Measurements from ENCODE around the gene CAPN2. TPM values are rescaled to one million over a fixed set of nuclear protein-coding genes. Genes with fewer than 3 reads are reported as not detected.
A peak's percentile ranks its signal among the peaks of the same experiment; 100 is the strongest.

CAPN2 gene
- total RNA-seq, 1 experiment from 2014 or later, result 198 TPM

DNA sequence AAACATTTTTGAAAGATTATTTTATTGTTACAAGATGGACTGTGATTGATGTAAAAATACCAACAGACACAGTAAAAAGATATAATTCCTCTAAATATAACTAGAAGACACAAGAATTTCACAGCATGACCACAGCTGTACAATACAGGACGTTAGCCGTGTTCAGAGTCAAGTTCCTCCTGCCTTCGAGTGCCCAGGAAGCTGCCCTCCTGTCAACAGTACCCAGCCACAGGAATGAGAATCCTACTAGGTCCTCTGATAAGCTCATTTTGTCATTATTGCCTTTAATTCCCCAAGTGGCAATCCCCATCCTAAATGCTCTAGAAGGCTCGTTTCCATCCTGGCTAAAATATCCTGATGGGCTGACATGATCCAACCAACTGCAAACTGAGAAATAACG lies 16.4 kb upstream of the CAPN2 start:
- no peaks in the 10 kb centered on the region for H3K27me3 ChIP-seq
- no peak for DNase-seq
- no peak overlapping the region for H3K4me3 ChIP-seq
- H3K36me3 ChIP-seq, result no peaks in the 10 kb centered on the region
- H3K9me3 ChIP-seq, result no peaks in the 10 kb centered on the region

GRCh38 chr1:223700388-223700918 lies 11.9 kb upstream of the CAPN2 start:
- Histone ChIP-seq H3K9me3 (no peaks in the 10 kb centered on the region), H3K36me3 (no peaks in the 10 kb centered on the region), H3K27me3 (no peaks in the 10 kb centered on the region), H3K4me3 (no peak overlapping the region)
- DNase-seq, result no peak

DNA sequence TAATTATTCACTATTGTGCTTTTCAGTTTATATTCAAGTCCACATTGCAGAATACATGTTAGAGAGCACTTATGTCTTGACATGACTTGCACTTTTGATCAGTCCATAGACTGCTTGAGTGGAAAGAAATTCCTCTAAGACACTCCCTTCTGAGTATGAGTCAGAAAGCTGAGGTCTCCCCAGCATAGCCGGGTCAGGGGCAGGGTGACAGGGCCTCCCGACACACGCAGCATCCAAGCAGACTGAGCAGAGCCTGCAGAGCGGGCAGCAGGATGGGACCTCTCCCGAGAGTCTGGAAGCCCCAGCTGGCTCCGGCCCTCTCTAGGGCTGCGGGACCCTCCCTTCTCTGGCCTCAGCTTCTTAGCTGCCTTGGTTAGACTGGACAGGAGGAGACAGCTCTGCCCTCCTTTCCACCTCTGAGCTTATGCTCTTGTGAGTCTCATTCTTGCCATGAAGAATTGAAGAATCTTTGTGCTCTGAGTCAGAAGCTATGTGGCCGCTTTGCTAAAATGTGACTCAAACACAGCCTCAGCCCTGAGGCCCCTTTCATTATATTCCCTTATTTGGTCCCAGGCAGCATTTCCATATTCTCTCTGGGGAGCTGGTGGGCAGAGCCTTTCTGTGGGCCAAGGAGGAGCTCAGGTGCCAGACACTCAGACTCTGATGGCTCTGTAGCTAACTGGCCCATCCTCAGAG lies 11.2 kb upstream of the CAPN2 start:
- DNase-seq, result peak; percentile 90
- H3K4me3 ChIP-seq, result no peak overlapping the region
- H3K27me3 ChIP-seq, result no peaks in the 10 kb centered on the region
- H3K9me3 ChIP-seq, result no peaks in the 10 kb centered on the region
- no peaks in the 10 kb centered on the region for H3K36me3 ChIP-seq

DNA sequence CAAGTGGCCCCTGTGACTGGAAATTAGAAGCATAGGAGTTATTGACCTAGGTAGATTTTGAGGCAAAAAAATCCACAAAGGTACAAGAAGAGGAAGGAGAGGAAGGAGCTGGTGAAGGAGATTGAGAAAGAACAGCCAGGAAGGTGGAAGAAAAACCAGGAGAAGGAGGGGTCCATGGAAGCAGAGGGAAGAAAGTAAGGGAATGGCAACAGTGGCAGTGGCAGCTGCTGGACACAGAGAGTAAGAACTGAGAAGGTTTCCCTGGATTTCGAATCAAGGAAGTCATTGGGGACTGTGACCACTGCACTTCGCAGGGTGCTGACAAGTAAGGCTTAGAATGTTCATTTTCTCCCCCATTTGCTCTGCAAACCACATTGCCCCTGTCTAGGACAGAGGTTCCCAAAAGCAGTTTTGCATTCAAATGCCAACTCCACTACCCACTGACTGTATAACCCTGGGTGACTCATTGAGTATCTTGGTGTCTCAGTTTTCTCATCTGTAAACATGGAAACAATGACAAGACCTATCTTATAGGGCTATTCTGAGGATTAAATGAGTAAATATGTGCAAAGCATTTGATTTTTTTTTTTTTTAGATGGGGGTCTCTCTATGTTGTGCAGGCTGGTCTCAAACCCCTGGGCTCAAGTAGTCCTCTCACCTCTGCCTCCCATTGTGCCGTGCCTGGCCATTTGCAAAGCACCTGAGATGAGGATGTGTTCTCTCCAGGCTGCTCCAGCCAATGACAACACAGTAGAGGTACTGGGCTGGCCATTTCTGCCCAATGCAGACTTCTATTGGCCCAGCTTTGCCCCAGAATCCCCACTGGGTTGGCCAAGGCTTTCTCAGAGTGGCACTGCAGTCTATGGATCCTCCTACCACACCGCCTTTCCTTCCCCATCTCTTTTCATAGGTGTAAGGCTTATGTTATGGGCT lies 9.3 kb upstream of the CAPN2 start:
- Histone ChIP-seq H3K4me3 (no peak overlapping the region), H3K9me3 (no peaks in the 10 kb centered on the region), H3K27me3 (no peaks in the 10 kb centered on the region), H3K36me3 (no peaks in the 10 kb centered on the region)
- peak; percentile 52 for DNase-seq

GRCh38 chr1:223703668-223704013 lies 8.7 kb upstream of the CAPN2 start:
- H3K27me3 ChIP-seq, result no peaks in the 10 kb centered on the region
- DNase-seq, result no peak
- no peaks in the 10 kb centered on the region for H3K9me3 ChIP-seq
- no peak overlapping the region for H3K4me3 ChIP-seq
- H3K36me3 ChIP-seq, result no peaks in the 10 kb centered on the region

DNA sequence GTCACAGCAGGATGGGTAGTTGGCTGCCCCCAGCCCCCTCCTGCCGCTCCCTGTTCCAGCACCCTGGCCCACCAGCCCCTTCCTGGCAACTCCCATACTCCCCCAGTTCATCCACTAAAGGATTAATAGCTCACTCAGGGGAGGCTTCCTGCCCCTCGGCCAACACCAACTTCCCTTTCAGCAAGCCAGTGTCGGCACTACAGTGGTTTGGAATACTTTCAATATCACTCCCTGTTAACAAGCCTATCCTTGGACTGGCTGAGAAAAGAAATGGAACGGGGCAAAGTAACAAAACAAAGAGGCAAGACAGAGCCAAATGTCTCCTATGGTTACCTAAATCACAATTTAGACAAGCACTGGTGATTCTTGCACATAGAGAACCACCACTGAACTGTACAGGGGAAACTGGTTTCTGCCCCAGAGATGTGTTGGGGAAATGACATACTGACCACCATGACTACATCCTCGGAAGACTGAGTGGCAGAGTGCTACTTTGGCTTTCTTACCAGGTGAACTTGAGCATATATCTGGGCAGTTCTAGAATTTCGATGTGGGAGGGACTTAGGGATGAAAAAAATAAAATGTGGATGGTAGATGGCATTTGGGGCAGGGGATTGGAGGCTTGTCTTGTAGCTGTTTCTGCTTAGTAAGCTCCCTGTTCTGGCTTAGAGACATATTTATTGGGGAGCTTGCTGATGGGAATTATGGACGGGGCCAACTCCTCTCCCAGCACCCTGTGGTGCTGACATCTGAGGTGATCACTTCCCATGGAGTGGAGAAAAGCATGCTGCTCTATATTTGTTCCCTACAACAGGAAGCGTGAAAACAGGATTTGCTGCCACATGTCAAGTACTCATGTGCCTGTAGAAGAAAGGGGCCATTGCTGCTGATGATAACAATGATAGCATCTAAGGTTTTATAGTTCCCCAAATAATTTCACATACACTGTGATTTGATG lies 7.1 kb upstream of the CAPN2 start:
- H3K4me3 ChIP-seq, result no peak overlapping the region
- H3K27me3 ChIP-seq, result no peaks in the 10 kb centered on the region
- no peaks in the 10 kb centered on the region for H3K9me3 ChIP-seq
- DNase-seq, result peak; percentile 61
- no peaks in the 10 kb centered on the region for H3K36me3 ChIP-seq

- H3K9me3 ChIP-seq, result no peaks in the 10 kb centered on the region
- DNase-seq, result peak; percentile 84
- no peak overlapping the region for H3K4me3 ChIP-seq
- H3K27me3 ChIP-seq, result no peaks in the 10 kb centered on the region
- no peaks in the 10 kb centered on the region for H3K36me3 ChIP-seq
These were observed 6.0 kb upstream of the CAPN2 start for GRCh38 chr1:223706077-223706973.

DNA sequence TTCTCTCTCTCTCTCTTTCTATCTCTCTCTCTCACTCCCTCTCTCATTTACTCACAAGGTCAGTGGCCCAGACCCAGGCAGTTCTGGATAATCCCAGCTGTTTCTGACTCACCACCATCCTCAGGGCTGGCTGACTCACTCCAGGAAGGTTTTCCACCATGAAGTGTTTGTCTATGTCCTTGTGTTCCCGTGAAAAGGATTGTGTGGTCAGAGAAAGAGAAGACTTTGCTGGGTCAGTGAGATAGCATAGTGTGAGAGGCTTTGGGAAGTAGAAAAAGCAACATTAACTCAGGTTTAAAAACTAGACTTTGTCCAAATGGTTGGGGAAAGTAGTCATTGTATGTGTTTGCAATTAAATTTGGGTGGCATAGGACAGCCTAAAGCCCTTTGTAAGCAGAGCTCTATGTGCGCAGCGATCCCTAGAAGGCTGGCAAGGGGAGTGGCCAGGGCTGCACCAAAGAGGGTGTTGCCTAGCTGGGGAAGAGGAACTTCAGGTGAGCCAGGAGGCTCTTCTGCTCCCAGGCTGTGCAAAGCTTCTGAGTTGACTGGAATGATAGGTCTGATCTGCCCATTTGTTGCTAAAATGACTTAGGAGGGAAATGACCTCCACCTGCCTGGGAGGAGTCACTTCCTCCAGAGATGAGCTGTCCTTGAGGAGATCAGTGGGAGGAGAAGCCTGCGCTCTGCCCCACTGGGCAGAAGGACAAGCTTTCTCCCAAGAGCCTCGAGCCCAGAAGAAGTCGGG lies 4.9 kb upstream of the CAPN2 start:
- no peaks in the 10 kb centered on the region for H3K27me3 ChIP-seq
- peak; percentile 96 for DNase-seq
- H3K36me3 ChIP-seq, result no peaks in the 10 kb centered on the region
- H3K9me3 ChIP-seq, result no peaks in the 10 kb centered on the region
- peak overlapping the region; percentile 6; the same call in 1 of the 2 replicates for H3K4me3 ChIP-seq

GRCh38 chr1:223708001-223708359 lies 4.4 kb upstream of the CAPN2 start:
- peak overlapping the region; percentile 6 for H3K4me3 ChIP-seq

GRCh38 chr1:223708651-223709268 lies 3.6 kb upstream of the CAPN2 start:
- DNase-seq, result no peak
- H3K36me3 ChIP-seq, result peaks cover 9% of the 10 kb centered on the region
- no peak overlapping the region for H3K4me3 ChIP-seq
- no peaks in the 10 kb centered on the region for H3K9me3 ChIP-seq
- no peaks in the 10 kb centered on the region for H3K27me3 ChIP-seq

More at GRCh38 chr1:223708001-223708359, 4.4 kb upstream of the CAPN2 start:
- H3K36me3 ChIP-seq, result peaks cover under 1% of the 10 kb centered on the region
- peak; percentile 49 for DNase-seq
- no peaks in the 10 kb centered on the region for H3K27me3 ChIP-seq
- H3K9me3 ChIP-seq, result no peaks in the 10 kb centered on the region

GRCh38 chr1:223709598-223709997 lies 2.7 kb upstream of the CAPN2 start:
- Histone ChIP-seq H3K36me3 (peaks cover 14% of the 10 kb centered on the region), H3K4me3 (no peak overlapping the region), H3K27me3 (no peaks in the 10 kb centered on the region), H3K9me3 (no peaks in the 10 kb centered on the region)
- no peak for DNase-seq

DNA sequence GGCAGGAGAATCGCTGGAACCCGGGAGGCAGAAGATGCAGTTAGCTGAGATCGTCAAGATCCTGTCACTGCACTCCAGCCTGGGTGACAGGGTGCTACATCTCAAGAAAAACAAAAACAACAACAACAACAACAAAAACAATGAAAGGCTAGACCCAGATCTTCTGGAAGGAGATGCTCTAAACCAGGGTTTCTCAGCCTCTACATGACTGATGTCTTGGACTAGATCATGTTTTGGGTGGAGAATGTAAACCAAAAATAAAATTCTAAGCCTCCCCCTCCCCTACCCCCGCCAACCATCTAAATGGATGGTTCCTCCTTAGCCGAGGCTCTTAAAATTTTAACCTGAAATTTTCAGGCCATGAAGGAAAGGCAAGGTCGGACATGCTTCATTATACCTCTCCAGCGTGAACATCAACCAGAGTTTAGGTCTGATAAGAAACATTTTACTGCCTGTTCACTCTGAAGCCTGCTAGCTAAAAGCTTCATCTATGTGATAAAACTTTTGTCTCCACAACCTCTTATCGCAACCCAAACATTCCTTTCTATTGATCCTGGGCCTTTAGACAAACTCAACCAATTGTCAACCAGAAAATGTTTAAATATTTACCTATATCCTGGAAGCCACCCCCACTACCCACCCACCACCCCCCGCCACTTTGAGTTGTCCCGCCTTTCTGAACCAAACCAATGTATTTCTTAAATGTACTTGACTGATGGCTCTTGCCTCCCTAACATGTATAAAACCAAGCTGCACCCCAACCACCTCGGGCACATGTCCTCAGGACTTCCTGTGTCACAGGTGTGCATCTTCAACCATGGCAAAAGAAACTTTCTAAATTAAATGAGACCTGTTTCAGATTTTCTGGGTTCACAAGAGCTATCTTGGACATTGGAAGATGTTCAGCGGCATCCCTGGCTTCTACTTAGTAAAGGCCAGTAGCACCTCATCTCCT lies 1.9 kb upstream of the CAPN2 start:
- Histone ChIP-seq H3K36me3 (peaks cover 15% of the 10 kb centered on the region), H3K4me3 (no peak overlapping the region), H3K27me3 (no peaks in the 10 kb centered on the region), H3K9me3 (no peaks in the 10 kb centered on the region)
- DNase-seq, result no peak

DNA sequence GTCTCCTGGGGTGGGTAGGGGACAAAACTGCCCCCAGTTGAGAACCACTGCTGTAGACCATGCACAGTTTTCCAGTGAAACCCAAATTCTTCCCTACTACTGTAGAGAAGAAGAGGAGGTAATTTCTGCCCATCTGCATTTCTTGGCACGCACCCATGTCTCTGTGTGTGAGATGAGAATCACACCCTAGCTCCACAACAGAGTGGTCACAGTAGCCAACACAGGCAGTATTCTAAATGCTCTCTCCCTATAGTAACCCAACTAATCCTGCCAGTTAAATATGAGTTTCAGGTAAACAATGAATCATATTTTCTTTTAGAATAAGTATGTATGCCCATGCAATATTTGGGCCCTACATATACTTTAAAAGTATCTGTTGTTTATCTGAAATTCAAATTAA lies 1.2 kb upstream of the CAPN2 start:
- DNase-seq, result peak; percentile 74
- no peaks in the 10 kb centered on the region for H3K9me3 ChIP-seq

DNA sequence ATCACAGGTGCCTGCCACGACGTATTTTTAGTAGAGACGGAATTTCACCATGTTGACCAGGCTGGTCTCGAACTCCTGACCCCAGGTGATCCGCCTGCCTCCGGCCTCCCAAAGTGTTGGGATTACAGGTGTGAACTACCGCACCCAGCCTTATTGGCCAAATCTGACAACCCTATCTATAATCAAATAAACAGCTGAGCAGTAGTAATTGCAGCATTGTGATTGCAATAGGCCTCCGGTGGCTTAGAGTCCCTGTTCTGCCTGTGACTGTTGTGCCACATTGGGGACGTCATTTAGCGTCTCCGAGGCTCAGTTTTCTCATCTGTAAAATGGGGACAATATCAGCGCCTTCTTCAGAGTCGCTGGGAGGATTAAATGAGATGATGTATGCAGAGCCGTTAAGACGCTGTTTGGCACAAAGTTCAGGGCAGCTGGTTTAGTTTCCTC lies 569 bp upstream of the CAPN2 start:
- no peaks in the 10 kb centered on the region for H3K27me3 ChIP-seq
- peaks cover 29% of the 10 kb centered on the region for H3K36me3 ChIP-seq
- no peak for DNase-seq
- peak overlapping the region; percentile 93 for H3K4me3 ChIP-seq
- H3K9me3 ChIP-seq, result no peaks in the 10 kb centered on the region

More for the DNA sequence above, 1.2 kb upstream of the CAPN2 start:
- H3K27me3 ChIP-seq, result no peaks in the 10 kb centered on the region
- peaks cover 23% of the 10 kb centered on the region for H3K36me3 ChIP-seq
- no peak overlapping the region for H3K4me3 ChIP-seq
